ENCODE results near the gene CSAD.

DNA sequence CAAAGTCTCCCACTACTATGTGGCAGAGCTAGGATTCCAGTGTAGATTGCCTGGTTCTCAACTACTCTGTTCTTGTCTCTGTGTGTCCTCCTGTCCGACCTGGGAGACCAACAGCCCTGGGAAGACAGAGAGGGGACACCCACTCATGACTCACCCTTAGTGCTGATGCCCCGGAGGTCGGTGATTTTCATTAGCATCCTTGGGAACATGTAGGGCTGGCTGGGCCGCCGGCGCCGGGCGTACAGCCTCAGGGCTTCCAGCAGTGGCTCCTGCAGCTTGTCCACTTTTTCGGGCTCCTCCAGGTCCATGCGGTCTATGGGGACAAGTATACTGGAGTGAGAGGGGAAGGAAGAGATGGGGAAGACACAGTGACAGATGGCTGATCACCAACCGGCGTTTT lies 32.2 kb upstream of the CSAD start:
- TF ChIP-seq, protein P1, sequence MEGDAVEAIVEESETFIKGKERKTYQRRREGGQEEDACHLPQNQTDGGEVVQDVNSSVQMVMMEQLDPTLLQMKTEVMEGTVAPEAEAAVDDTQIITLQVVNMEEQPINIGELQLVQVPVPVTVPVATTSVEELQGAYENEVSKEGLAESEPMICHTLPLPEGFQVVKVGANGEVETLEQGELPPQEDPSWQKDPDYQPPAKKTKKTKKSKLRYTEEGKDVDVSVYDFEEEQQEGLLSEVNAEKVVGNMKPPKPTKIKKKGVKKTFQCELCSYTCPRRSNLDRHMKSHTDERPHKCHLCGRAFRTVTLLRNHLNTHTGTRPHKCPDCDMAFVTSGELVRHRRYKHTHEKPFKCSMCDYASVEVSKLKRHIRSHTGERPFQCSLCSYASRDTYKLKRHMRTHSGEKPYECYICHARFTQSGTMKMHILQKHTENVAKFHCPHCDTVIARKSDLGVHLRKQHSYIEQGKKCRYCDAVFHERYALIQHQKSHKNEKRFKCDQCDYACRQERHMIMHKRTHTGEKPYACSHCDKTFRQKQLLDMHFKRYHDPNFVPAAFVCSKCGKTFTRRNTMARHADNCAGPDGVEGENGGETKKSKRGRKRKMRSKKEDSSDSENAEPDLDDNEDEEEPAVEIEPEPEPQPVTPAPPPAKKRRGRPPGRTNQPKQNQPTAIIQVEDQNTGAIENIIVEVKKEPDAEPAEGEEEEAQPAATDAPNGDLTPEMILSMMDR (optimal IDR thresholded peaks at IDR 0.05 in 1 of 3, IDR thresholded peaks at IDR 0.05 in 1 of 3, conservative IDR thresholded peaks at IDR 0.05 in 1 of 3; ENCODE audit: extremely low read depth in 1 of 3, insufficient read depth in 2 of 3, low read length in 3 of 3) = no peak
- no peak for TF ChIP-seq EZH2 (IDR thresholded peaks at IDR 0.05; ENCODE audit: low read length)

Measured in keratinocyte (primary cell).